ENCODE measurements around the gene PTGR2.

DNA sequence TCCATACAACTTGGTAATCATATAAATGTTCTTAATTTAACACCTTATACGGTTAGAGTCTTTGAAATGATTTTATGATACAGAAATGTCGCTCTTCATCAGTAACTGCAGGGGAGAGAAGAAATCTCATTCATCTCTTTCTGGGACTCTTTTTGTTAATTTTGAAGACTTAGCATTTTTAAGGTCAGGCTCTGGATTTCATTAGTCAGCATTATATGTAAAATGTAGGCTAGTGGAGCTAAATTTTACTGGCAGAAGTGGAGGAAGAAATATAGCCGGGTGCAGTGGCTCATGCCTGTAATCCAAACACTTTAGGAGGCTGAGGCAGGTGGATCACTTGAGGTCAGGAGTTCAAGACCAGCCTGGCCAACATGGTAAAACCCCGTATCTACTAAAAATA, 4.7 kb upstream of the PTGR2 start:
- TF ChIP-seq, protein P1, sequence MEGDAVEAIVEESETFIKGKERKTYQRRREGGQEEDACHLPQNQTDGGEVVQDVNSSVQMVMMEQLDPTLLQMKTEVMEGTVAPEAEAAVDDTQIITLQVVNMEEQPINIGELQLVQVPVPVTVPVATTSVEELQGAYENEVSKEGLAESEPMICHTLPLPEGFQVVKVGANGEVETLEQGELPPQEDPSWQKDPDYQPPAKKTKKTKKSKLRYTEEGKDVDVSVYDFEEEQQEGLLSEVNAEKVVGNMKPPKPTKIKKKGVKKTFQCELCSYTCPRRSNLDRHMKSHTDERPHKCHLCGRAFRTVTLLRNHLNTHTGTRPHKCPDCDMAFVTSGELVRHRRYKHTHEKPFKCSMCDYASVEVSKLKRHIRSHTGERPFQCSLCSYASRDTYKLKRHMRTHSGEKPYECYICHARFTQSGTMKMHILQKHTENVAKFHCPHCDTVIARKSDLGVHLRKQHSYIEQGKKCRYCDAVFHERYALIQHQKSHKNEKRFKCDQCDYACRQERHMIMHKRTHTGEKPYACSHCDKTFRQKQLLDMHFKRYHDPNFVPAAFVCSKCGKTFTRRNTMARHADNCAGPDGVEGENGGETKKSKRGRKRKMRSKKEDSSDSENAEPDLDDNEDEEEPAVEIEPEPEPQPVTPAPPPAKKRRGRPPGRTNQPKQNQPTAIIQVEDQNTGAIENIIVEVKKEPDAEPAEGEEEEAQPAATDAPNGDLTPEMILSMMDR (IDR thresholded peaks at IDR 0.05; ENCODE audit: insufficient read depth, low read depth, low read length): no peak
- TF ChIP-seq EZH2 (IDR thresholded peaks at IDR 0.05; ENCODE audit: insufficient read depth, low read length): no peak
